Omental fat pad (tissue), 4 donors: ENCODE measurements around the gene ARFGAP1. TPM values are rescaled to one million over a fixed set of nuclear protein-coding genes. Genes with fewer than 3 reads are reported as not detected.

Source experiments
- ATAC-seq: fragments of 150-250 bp; one replicate; pipeline ENCODE4 v1.9.1; 2016; ENCODE audit warnings: mild to moderate bottlenecking, moderate library complexity; ENCODE audit not compliant: low FRiP score
- DNase-seq: peaks from one replicate; pipeline ENCODE4 v3.0.0-alpha.2; 2019; ENCODE audit warnings: low spot score
- CTCF ChIP-seq, 3 donors: fragments of 450-650 bp; IDR thresholded peaks; one replicate each; pipeline ENCODE4 v1.5.1; 2016 to 2017; ENCODE audit warnings: antibody characterized with exemption in 3 of 3, mild to moderate bottlenecking in 3 of 3, moderate library complexity in 2 of 3
- total RNA-seq, 4 donors: library from RNA; depleted of rRNA; stranded (reverse); fragments of >200 nt; gene quantifications; one replicate each; pipeline ENCODE4 v1.1.0, GENCODE V29; 2016

Gene ARFGAP1
- total RNA-seq, 4 donors from 2014 or later, result 29.2 to 59.7 (median 41.3) TPM

GRCh38 chr20:63273059-63273579, 506 bp downstream of the ARFGAP1 start:
- TF ChIP-seq CTCF (IDR thresholded peaks at IDR 0.05), result no peak
- no peak for ATAC-seq

DNA sequence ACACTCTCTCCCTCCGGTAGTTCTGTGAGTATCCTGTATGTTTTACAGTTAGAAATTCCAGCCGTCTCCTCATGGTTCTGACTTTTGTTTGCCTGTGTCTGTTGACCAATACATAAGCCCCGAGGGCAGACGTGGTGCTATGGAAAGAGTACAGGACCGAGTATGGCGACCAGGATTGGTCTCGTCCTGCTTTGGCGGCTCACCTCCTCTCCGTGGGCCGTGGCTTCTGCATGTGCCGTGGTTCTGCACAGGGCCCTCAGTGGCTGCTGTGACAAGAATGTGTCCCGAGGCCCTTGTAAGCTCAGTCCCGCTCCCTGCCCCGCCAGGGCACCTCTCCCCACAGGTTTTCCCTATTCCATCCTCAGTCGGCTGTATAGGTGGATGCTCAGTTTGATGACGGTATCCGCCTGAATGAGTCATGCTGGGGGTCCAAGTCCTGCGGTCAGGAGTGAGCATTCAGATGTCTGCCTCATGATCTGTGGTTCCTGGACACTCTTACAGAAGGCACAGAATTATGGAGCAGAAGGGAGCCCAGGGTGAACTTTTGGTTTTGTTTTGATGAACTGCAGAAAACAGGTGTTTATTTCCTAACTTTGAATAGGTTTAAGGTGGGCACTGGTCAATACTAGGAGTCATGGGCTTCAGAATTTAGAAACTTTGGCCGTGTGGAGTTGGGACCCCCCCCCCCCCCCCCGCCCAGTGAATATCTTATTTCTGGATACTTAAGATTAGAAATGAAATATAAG, 1.2 kb downstream of the ARFGAP1 start:
- ATAC-seq (no peak), DNase-seq (no peak)
- TF ChIP-seq CTCF (IDR thresholded peaks at IDR 0.05), result no peak

More at GRCh38 chr20:63273059-63273579, 506 bp downstream of the ARFGAP1 start:
- DNase-seq, result no peak

- ATAC-seq (no peak), DNase-seq (no peak)
- no peak for TF ChIP-seq CTCF (IDR thresholded peaks at IDR 0.05)
Observed at GRCh38 chr20:63274381-63275228, 2.0 kb downstream of the ARFGAP1 start.

GRCh38 chr20:63275825-63276224, 3.2 kb downstream of the ARFGAP1 start:
- no peak for TF ChIP-seq CTCF (IDR thresholded peaks at IDR 0.05)
- no peak for DNase-seq
- ATAC-seq, result no peak

- no peak for DNase-seq
- ATAC-seq, result no peak
- no peak for TF ChIP-seq CTCF (IDR thresholded peaks at IDR 0.05)
Observed at GRCh38 chr20:63276956-63277355, 4.3 kb downstream of the ARFGAP1 start.

DNA sequence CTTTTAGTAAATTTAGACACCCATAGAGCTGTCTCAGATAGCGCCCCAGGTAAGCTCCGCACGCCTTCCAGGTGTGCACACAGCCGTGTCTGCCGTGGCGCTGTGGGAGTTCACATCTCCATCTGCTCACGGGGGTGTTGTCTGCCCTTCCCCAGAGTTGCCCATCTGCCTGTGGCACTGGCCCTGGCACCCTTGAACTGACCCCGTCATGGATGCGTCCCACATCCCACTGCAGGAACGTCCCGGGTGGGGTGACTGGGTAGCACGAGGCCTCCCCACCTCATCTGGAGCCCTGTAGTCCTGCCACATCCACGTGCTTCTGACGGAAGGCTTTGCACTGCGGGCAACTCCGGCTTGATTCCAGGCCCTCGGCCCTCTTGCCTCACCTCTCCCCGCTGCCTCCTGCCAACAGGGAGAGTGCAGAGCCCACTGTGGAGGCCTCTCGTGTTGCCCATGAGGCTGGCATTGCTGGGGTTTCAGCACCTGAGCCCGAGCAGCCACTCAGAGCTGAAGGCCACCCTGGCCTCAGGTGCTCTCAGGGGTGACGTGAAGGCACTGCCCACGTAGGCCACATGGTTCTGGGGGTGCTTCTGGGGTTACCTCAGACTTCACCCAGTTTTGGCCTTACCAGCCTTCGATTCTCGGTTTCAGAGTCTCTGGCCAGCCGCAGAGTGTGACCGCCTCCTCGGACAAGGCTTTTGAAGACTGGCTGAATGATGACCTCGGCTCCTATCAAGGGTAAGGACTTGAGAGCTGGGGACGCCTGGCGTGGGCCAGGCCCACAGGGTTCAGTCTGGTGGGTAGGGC, 5.1 kb downstream of the ARFGAP1 start:
- no peak for TF ChIP-seq CTCF (IDR thresholded peaks at IDR 0.05)
- ATAC-seq, result no peak
- DNase-seq, result no peak
